ENCODE results near the gene STAU1.
A peak's percentile ranks its signal among the peaks of the same experiment; 100 is the strongest.
"Not testable (repeated sequence)": the region's sequence is repeated elsewhere in the genome, so short reads cannot be mapped to it uniquely, and the experiment has no call there.

STAU1 gene

GRCh38 chr20:49163696-49164095 lies 24.4 kb downstream of the STAU1 start:
- no peak for DNase-seq

- no peak for DNase-seq
Measured at GRCh38 chr20:49161428-49162152, 26.5 kb downstream of the STAU1 start.

GRCh38 chr20:49160057-49160929 lies 27.8 kb downstream of the STAU1 start:
- no peak for DNase-seq

GRCh38 chr20:49157146-49157545 lies 31.0 kb downstream of the STAU1 start:
- DNase-seq = no peak

GRCh38 chr20:49156481-49156880 lies 31.7 kb downstream of the STAU1 start:
- no peak for DNase-seq

- DNase-seq = no peak
Measured at GRCh38 chr20:49151436-49151835, 36.7 kb downstream of the STAU1 start.

- no peak for DNase-seq
Measured at GRCh38 chr20:49149281-49150045, 38.7 kb downstream of the STAU1 start.

GRCh38 chr20:49148601-49149000 lies 39.5 kb downstream of the STAU1 start:
- DNase-seq = no peak

- DNase-seq = no peak
Measured at GRCh38 chr20:49147296-49147695, 40.8 kb downstream of the STAU1 start.

GRCh38 chr20:49146442-49147225 lies 41.5 kb downstream of the STAU1 start:
- DNase-seq = no peak

GRCh38 chr20:49140834-49141233 lies 47.3 kb downstream of the STAU1 start:
- DNase-seq = no peak

GRCh38 chr20:49140411-49140810 lies 47.7 kb downstream of the STAU1 start:
- no peak for DNase-seq

- DNase-seq = no peak
Measured at GRCh38 chr20:49138431-49138830, 49.7 kb downstream of the STAU1 start.

- DNase-seq = no peak
Measured at GRCh38 chr20:49136817-49137571, 51.1 kb downstream of the STAU1 start.

- DNase-seq = not testable (repeated sequence)
Measured at GRCh38 chr20:49134797-49135196, 53.3 kb downstream of the STAU1 start.

- DNase-seq = no peak
Measured at GRCh38 chr20:49133571-49133970, 54.6 kb downstream of the STAU1 start.

- DNase-seq = peak; percentile 19 to 25
Measured at GRCh38 chr20:49132995-49133478, 55.1 kb downstream of the STAU1 start.

- no peak for DNase-seq
Measured at GRCh38 chr20:49123982-49124381, 64.2 kb downstream of the STAU1 start.

GRCh38 chr20:49122920-49123319 lies 65.2 kb downstream of the STAU1 start:
- no peak for DNase-seq

GRCh38 chr20:49119988-49120387 lies 68.1 kb downstream of the STAU1 start:
- DNase-seq = no peak

GRCh38 chr20:49118307-49118706 lies 69.8 kb downstream of the STAU1 start:
- DNase-seq = no peak

- DNase-seq = no peak
Measured at GRCh38 chr20:49115564-49115963, 72.6 kb downstream of the STAU1 start.

All from SHP77 (cell line).